Activated T-cell treated with anti-CD3 and anti-CD28 coated beads for 1 hour (primary cell): Measurements from ENCODE around the gene ZBED4.

ENCODE experiments used
- DNase-seq: peaks from one replicate; pipeline ENCODE4 v3.0.0-alpha.2; 2020; ENCODE audit warnings: low read depth

Gene ZBED4

GRCh38 chr22:49880281-49880680, 26.6 kb downstream of the ZBED4 start:
- DNase-seq = no peak

DNA sequence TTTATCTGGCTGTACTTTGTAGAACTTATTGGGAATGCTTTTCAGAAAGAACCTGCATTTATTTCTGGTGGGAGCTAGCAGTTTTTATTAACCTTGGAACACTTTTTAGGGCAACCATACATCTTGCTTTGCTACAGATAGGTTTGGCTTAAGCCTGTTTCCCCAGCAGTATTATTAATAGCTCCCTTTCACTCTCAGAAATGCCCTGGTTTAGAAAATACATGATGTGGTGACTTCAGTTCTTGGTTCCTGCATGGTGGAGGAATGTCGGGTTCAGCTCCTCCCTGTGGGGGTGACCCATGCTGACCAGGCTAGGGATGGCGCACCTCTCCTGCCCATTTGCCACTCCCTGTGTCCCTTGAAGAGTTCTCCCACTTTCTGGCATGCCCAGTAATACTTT, 28.2 kb downstream of the ZBED4 start:
- DNase-seq = no peak

GRCh38 chr22:49882519-49883293, 29.1 kb downstream of the ZBED4 start:
- no peak for DNase-seq

- DNase-seq = no peak
Measured at GRCh38 chr22:49883294-49883640, 29.6 kb downstream of the ZBED4 start.

DNA sequence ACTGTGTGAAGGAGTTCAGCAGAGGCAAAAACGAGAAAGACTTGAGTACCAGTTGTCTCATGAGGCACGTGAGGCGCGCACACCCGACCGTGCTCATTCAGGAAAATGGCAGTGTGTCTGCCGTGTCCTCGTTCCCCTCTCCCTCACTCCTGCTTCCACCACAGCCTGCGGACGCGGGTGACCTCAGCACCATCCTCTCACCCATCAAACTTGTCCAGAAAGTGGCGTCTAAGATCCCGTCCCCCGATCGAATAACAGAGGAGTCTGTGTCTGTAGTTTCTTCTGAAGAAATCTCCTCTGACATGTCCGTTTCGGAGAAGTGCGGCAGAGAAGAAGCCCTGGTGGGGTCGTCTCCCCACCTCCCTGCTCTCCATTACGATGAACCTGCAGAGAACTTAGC, 30.4 kb downstream of the ZBED4 start:
- no peak for DNase-seq

- DNase-seq = no peak
Measured at GRCh38 chr22:49884503-49885260, 31.0 kb downstream of the ZBED4 start.

DNA sequence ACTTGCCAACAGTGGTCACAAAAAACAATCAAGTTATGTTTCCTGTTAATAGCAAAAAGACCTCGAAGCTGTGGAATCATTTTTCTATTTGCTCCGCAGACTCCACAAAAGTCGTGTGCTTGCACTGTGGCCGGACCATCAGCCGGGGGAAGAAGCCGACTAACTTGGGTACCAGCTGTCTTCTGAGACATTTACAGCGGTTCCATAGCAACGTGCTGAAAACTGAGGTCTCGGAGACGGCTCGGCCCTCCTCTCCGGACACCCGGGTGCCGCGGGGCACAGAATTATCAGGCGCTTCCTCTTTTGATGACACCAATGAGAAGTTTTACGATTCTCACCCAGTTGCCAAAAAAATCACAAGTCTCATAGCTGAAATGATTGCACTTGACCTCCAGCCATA, 31.6 kb downstream of the ZBED4 start:
- no peak for DNase-seq

- DNase-seq = no peak
Measured at GRCh38 chr22:49885881-49886280, 32.2 kb downstream of the ZBED4 start.

GRCh38 chr22:49886346-49887063, 32.9 kb downstream of the ZBED4 start:
- DNase-seq = no peak

DNA sequence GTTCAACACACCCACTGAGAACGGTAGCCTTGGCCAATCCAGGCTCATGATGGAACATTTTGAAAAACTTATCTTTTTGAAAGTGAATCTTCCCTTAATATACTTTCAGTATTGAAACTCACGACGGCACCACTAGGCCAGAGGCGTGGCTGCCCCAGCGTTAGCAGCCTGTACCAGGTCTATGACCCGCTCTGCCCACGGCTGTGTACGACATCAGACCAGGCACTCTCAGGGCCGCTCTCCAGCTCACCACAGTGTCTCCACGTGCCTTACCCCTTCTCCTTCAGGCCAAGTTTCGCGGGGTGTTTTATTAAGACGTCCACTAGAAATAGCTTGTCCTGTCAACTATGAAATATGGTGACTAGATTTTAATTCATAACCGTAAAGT, 33.4 kb downstream of the ZBED4 start:
- DNase-seq = no peak

- DNase-seq = no peak
Measured at GRCh38 chr22:49887702-49888101, 34.1 kb downstream of the ZBED4 start.

DNA sequence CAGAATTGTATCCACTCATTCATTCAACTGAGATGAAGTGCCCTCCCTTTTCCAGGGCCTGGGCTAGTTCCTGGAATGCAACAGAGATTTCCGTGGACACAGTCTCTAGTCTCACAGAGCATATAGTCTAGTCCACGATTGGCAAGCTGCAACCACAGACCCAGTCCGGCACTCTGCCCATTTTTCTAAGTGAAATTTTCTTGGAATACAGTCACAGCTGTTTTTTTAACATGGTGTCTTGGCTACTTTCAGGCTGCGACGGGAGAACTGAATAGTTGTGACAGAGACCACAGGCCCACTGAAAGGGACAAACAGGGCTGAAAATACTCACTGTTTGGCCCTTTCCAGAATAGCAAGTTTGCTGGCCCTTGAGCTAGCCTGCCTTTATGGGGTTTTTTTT, 35.4 kb downstream of the ZBED4 start:
- DNase-seq = no peak

GRCh38 chr22:49892226-49892899, 38.7 kb downstream of the ZBED4 start:
- no peak for DNase-seq

GRCh38 chr22:49893025-49893424, 39.4 kb downstream of the ZBED4 start:
- DNase-seq = no peak

DNA sequence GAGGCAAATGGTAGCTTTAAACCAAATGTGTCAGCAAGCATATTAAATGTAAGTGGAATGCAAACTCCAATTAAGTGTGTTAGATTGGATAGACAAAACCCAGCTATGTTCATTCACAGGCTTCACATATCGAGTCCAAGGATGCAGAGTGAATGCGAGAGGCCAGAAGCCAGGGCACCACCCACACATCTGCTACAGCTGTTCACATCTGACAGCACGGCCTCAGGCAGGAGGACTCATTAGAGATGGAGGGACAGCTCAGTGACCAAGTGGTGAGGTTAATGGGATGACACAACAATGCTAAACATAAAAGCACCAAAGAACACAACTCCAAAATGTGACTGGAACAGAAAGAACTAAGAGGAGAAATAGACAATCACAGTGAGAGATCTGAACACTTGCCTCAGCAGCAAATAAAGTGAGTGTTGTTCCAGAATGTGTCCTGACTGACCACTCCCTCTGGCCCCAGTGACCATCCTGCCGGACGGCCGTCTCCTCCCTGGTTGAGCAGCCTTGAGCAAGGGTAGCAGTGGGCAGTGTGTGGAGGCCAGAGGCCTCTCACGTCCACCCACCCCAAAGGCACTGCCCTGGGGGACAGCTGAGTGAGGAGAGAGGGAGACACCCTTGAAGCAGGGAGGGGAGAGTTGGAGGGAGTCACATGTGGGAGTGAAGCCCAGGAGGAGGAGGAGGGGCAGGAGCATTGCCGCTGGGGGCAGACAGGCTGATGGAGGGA, 40.8 kb downstream of the ZBED4 start:
- DNase-seq = no peak

- DNase-seq = no peak
Measured at GRCh38 chr22:49896201-49896600, 42.6 kb downstream of the ZBED4 start.

GRCh38 chr22:49897015-49897684, 43.5 kb downstream of the ZBED4 start:
- DNase-seq = no peak

DNA sequence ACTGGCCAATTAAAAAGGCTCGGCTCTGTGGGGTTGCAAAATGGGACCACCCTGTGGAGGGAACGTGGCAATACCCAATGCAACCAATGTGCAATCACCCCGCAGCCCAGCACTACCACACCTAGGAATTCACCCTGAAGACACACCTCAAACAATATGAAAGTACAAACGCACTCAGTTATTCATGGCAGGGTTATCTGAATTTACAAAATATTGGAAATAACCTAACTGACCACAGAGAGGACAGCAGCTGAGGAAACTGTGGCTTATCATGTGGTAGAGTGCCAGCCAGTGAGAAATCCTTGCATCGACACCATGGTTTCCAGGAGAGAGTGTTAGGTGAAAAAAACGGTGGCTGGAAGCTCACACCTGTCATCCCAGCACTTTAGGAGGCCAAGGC, 45.9 kb downstream of the ZBED4 start:
- DNase-seq = no peak

DNA sequence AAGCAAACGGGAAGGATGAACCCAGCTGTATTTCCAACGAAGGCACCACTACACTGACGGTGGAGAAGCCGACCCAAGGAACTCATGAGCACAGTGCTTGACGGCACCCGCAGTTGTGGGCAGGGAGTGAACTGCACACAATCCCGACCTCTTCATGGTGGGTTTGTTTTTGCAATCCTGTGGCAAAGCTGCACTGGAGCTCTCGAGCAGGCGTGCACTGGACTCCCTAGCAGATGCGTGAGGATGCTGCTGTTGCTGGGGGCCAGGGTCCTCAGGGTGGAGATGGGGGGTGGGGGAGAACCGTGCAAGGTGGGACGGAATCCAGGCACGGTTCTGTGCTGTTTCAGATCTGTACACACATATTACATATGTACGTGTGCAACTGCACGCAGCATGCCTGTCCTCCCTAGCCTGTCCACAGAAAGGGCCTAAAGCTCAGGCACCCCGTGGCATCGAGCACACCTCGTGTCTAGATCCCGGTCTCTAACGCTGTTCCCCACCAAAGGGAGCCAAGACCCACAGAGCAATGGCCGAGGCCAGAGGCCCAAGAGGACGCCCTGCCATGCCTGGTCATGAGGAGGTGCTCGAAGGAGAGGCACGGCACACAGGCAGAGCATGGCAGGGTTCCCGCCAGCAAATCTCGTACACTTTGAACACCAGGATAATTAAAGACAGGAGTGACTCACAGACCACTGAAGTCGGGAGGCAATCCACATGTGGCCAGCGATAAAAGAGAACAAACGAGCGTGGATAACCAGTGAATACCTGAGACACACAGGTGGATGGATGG, 47.0 kb downstream of the ZBED4 start:
- DNase-seq = no peak

DNA sequence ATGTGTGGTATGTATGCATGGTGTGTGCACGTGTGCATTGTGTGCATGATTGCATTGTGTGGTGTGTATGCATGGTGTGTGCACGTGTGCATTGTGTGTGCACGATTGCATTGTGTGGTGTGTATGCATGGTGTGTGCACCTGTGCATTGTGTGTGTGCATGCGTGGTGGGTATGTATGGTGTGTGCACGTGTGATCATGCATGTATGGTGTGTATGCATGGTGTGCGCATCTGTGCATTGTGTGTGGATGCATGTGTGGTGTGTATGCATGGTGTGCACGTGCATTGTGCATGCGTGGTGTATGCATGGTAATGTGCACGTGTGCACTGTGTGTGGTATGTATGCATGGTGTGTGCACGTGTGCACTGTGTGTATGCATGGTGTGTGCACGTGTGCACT, 47.8 kb downstream of the ZBED4 start:
- DNase-seq = no peak
